ENCODE results near the gene TPSB2.
"Not testable (repeated sequence)": the region's sequence is repeated elsewhere in the genome, so short reads cannot be mapped to it uniquely, and the experiment has no call there.

TPSB2 gene

GRCh38 chr16:1198671-1199346 is 31.2 kb downstream of the TPSB2 start:
- not testable (repeated sequence) for DNase-seq

DNA sequence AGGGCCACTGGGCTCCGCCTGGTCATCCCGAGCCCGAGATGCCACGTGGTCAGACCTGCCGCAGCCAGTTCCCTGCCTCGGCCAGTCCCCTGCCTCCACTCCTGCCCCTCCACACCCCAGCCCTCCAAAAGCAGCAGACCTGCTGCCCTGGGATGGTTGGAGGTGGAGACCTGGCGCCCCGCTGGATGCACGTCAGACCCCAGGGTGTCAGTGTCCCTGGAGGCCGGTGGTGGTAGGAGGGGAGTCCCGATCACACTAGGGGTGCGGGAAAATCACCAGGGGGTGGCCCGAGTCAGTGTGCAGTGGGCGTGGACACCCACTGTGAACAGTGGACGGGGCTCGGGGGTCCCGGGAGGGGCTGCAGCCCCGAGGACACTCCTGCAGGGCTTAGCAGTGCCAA is 31.8 kb downstream of the TPSB2 start:
- DNase-seq = no peak

GRCh38 chr16:1197237-1197866 is 32.6 kb downstream of the TPSB2 start:
- no peak for DNase-seq

DNA sequence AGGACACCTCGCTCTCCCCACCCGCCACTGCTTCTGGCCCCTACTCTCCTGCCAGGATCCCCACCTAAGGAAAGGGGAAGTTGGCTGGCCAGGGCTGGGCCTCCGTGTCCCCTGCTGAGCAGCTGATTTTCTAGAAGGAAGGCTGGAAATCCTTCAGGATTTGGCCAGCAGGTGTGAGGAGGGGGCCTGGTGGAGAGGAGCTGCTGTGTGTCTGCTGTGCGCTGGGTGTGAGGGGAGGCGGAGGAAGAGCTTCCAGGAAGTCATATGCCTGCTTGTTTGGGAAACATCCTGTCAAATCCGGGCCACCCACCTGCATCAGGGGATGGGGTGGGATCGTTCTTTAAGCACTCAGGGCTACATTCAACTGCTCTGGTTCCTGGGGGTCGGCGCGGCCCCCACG is 33.5 kb downstream of the TPSB2 start:
- DNase-seq = no peak

GRCh38 chr16:1195393-1195666 is 34.7 kb downstream of the TPSB2 start:
- no peak for DNase-seq

DNA sequence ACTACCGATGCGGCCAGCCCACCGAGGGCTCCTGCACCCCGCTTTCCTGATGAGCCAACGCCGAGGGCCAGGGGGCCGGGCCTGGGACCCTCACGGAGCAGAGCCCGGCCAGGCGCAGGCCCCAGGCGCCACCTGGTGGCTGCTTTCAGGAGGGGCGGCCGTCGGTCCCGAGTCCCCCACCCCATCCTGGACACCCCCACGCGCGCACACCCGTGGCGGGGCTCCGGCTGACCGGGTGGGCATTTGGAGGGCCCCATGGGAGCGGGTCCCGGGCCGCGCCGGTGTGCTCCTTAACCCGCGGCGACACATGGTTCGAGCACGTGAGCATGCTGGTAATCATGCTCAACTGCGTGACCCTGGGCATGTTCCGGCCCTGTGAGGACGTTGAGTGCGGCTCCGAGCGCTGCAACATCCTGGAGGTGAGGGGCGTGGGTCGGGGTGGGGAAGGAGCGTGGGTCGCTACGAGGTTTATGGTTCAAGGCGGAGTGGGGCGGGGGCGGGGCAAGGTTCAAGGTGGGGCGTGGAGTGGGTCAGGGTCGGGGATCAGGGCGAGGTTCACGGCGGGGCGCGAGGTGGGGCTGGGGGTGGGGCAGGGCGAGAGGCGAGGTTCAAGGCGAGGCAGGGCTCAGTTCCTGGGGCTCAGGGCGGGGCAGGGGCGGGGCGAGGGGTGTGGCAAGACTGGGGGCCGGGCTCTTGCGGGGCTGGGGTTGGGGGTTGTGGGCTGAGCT is 35.2 kb downstream of the TPSB2 start:
- no peak for DNase-seq

DNA sequence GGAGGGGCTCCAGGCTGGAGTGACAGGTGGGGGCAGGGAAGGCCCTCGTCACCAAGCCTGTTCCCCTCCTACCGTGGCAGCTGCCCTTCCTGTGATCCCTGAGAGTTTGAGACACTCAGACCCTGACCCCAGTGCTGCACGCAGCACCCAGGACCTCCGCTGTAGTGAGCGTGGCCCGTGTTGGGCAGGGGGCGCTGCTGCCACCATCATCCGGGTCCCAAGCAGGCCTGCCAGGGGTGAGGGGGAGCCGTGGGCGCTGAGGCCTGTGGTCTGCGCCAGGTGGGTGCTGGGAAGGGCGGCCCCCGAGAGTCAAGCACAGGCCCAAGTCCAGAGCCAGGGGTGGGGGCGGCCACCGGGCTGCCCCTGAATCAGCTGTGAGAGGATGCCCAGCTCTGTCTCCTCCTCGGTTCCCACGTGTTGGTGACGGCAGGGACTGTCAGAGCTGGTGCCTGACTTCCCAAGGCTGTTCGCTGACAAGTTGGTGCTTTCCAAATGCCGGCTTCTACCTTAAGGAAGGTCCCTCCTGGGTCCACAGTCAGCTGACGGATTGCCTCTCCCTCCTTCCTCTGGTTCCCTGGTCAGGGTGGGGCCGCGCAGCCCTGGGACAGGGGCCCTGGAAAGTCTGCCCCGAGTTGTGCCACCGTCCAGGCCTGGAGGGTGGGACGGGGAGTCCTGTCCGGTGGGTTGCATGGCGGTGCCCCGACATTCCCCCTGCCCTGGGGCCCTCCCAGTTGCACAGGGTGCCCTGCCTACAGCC is 36.0 kb downstream of the TPSB2 start:
- no peak for DNase-seq

- DNase-seq = no peak
These were observed 36.7 kb downstream of the TPSB2 start for GRCh38 chr16:1193143-1193824.

DNA sequence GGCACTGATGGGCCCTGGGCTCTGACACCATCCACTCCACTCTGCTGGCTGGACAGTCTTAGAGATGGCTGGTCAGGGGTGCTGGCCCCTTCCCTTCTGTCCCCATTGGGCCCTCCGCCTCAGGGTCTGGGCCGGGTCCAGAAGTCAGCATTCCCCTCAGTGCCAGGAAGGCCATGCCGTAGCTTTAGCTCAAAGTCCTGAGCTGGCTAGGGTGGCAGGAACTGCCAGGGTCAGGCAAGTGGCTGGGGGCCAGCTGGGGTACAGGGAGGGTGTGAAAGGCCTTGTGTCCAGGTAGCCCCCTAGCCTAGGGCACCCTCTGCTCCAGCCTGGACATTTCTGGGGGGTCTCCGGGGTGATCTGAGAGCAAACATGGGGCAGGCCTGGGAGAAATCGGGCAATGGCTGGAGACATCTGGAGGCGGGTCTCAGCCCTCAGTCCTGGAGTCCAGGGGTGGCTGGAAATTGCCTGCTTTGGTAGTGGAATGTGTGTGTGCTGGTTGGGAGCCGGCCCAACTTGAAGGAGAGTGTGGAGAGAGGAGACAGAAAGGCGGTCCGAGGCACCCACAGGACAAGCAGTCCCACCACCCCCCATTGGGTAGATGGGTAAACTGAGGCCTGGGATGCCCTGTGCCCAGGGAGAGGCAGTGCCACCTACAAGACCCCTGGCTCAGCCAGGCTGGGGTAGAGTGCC is 37.5 kb downstream of the TPSB2 start:
- DNase-seq = no peak

DNA sequence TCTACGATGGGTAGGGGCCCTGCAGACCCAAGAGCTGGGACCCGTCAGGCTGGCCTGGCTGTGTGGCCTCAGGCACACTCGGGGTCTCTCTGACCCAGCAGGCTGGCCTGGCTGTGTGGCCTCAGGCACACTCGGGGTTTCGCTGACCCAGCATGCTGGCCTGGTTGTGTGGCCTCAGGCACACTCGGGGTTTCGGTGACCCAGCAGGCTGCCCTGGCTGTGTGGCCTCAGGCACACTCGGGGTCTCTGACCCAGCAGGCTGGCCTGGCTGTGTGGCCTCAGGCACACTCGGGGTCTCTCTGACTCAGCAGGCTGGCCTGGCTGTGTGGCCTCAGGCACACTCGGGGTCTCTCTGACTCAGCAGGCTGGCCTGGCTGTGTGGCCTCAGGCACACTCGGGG is 39.2 kb downstream of the TPSB2 start:
- DNase-seq = not testable (repeated sequence)

DNA sequence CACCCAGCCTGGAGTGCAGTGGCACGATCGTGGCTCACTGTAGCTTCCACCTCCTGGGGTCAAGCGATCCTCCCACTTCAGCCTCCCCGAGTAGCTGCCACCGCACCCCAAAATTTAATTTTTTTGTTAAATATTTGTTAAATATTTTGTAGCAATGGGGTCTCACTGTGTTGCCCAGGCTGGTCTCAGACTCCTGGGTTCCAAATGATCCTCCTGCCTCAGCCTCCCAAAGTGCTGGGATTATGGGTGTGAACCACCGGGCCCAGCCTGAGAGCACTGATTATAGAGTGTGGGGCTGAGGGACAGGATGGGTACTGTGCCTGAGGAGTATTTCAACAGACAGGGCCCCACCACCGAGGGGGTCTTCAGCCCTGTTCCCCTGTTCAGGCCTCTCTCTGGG is 40.5 kb downstream of the TPSB2 start:
- DNase-seq = no peak

GRCh38 chr16:1188432-1189189 is 41.4 kb downstream of the TPSB2 start:
- DNase-seq = peak; percentile 28

DNA sequence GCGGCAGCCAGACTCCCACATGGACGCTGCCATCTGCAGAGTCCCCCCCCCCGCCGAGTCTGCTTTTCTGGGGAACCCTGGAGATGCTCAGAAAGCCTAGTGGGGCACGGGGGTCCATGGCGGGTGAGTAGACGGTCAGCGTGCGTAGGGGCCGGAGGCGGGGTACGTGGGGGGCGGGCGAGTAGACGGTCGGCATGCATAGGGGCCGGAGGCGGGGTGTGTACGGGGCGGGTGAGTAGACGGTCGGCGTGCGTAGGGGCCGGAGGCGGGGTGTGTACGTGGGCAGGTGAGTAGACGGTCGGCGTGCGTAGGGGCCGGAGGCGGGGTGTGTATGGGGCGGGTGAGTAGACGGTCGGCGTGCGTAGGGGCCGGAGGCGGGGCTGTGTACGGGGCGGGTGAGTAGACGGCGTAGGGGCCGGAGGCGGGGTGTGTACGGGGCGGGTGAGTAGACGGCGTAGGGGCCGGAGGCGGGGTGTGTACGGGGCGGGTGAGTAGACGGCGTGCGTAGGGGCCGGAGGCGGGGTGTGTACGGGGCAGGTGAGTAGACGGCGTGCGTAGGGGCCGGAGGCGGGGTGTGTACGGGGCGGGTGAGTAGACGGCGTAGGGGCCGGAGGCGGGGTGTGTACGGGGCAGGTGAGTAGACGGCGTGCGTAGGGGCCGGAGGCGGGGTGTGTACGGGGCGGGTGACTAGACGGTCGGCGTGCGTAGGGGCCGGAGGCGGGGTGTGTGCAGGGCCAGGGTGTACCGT is 44.4 kb downstream of the TPSB2 start:
- not testable (repeated sequence) for DNase-seq

GRCh38 chr16:1184980-1185379 is 45.0 kb downstream of the TPSB2 start:
- no peak for DNase-seq

DNA sequence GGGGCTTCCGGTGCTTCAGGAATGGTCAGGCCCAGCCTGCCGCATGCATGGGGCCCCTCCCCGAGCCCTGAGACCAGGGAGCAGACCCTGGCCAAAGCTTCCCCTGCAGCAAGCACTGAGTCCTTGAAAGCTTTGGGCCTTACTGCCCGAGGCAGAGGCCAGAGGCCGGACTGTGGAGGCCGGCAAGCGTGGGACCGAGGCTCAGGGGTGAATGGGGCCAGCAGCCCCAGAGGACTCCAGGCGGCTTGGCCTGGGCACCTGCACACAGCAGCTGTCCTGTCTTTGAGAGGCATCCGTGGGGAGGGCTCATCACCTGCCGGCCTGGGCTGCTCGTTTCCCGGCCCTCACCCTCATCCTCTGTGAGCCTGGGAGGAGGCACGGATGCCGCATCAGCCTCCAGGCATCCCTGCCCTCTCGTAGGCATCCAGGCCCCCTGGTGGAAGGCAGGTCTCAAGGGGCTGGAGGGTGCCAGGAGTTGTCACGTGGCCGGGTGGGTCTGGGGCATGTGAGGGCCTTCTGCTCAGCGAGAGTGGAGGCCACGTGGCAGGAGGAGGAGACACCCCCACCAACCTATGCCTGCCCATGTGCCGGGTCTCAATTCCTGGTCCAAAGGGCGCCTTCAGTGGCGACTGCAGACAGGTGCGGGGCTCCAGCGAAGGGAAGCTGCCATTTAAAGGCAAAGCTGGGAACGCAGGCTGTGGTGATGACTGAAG is 45.7 kb downstream of the TPSB2 start:
- no peak for DNase-seq

GRCh38 chr16:1182950-1183907 is 46.8 kb downstream of the TPSB2 start:
- DNase-seq = no peak

DNA sequence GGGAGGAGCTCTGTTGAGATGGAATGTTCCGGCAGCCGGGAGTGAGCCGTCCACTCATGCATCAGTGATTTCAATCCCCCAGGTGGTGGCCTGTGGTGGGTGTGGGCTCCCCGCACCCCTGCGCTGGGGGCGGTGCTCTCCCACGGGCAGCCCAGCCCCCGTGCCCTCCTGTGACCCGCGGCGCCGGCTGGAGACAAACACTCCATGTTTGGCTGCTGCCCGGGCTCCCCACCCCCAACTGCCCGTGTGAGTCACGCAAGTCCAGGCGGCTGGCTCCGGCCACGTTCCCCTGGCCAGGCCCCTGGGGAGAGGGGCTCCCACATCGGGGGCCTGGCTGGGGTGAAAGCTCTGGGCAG is 47.7 kb downstream of the TPSB2 start:
- no peak for DNase-seq

DNA sequence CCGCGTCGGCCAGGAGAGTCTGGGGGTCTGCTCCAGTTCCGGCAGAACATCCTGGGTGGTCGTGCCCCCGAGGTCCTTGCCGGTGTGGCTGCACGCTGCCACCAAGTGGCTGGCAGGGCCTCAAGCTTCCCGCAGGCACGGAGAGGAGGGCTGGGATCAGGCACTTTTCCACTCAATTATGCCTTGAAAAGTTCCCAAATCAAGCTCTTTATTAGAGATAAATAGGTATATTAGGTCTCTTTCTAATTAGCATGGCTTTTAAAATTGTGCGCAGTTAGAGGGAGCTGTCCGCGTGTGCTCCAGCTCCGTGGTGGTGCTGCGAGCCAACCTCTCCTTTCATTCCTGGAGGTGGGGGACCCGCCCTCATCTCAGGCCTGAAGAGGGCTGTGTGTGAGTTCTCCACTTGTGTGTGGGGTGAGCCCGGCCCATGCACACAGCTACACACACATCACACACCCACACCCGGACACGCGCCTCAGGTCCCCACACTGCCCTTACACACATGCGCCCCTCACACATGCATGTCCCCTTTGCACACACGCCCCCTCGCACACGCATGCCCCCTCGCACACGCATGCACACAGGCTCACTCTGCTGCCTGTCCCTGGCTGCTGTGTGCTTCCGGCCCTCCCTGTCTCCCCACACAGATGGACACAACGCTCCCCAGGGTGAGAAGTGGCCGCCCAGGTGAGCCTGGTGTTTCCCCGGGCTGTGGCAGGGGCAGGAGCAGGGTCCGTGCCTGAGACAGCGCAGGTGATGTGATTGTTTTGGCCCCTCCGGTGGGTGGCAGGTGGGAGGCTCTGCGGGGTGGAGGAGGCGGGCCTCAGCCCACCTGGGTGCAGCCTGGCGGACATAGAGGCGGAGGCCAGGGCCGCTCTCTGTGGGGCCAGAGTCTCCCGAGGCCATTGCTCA is 48.3 kb downstream of the TPSB2 start:
- no peak for DNase-seq

Data from stimulated activated CD4-positive, alpha-beta T cell treated with anti-CD3 and anti-CD28 coated beads, Interleukin-1b, Interleukin-23, amount 100 ng/mL, for 48 hours (primary cell).